ENCODE data around the gene RAMP1.
"Not testable (repeated sequence)": the region's sequence is repeated elsewhere in the genome, so short reads cannot be mapped to it uniquely, and the experiment has no call there.

The RAMP1 gene

GRCh38 chr2:237859533-237860272 is at the start of gene RAMP1:
Gene RAMP1 (plus strand): TSS chr2:237859623. CDS start chr2:237859676, 53 bp downstream.
- peak in 1 of 4 experiments; percentile 4 for DNase-seq (ENCODE audit: low read depth in 4 of 4, low spot score in 1 of 4)

GRCh38 chr2:237815637-237816036 is 43.8 kb upstream of the RAMP1 start:
- no peak for DNase-seq (ENCODE audit: low read depth in 4 of 4, low spot score in 1 of 4)

DNA sequence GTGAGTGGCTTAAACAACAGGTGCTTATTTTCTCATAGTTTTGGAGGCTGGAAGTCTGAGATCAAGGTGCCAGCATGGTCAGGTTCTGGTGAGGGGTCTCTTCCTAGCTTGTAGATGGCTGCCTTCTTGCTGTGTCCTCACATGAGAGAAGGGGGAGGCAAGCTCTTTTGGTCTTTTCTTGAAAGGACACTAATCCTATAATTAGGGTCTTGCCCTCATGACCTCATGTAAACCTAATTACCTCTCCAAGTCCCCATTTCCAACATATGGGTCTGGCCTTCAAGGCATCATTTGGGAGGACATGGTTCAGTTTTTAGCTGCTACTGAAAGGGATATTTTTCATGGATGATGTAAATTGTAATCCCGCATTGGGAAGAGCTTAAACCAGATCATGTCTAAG is 42.9 kb upstream of the RAMP1 start:
- no peak for DNase-seq (ENCODE audit: low read depth in 4 of 4, low spot score in 1 of 4)

GRCh38 chr2:237818066-237818473 is 41.4 kb upstream of the RAMP1 start:
- no peak for DNase-seq (ENCODE audit: low read depth in 4 of 4, low spot score in 1 of 4)

- no peak for DNase-seq (ENCODE audit: low read depth in 4 of 4, low spot score in 1 of 4)
Measured at GRCh38 chr2:237819231-237819630, 40.2 kb upstream of the RAMP1 start.

DNA sequence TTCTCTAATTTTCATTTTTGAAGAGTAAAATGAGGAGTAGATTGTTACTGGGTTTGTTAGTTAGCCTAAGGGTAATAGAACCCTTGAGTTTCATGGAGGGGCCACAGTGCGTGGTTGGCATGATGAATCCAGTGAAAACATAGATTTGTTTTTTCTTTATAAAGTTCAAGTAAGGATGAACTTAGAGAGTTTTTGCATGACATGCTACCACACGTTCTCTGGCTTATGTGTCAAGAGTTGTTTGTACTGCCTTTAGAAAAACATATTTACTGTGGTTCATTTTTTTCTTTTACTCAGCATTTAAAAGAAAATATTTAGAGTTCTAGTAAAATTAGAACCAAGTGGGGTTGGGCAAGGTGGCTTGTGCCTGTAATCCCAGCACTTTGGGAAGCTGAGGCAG is 39.0 kb upstream of the RAMP1 start:
- no peak for DNase-seq (ENCODE audit: low read depth in 4 of 4, low spot score in 1 of 4)

DNA sequence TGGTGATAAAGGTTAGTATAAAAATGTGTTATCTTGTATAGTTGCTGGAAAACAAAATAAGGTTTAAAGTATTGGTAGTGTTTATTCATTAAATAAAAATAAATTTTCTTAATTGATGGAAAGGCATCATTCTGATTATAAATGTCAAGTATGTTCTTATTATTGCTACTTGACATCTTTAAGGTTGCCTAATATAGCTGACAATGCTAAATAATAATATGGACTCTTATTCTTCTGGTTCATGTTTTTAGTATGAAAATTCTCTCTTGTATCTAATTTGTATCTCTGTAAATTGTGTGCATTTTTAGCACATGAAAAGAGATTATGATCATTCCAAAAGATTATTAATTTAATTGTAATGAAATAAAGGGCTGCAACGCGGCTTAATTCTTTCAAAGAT is 35.9 kb upstream of the RAMP1 start:
- DNase-seq (ENCODE audit: low read depth in 4 of 4, low spot score in 1 of 4), result no peak

DNA sequence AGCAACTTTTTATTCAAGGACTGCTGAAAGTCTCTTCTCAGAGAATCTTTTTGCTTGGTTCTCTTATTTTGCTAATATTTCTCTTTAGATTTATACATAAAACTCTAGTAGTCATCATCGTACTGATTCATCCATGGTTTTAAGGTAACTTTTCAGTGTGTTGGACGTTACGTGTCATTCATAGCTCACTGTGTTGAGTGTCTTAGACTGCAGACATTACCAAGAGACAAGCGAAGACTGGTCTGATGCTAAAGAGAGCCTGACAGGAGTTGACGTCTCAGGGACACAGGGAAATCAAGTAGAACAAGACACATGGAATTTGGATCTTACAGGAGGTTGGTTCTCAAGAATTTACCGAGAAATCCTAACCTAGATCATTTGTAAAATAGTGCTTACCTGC is 35.3 kb upstream of the RAMP1 start:
- no peak for DNase-seq (ENCODE audit: low read depth in 4 of 4, low spot score in 1 of 4)

DNA sequence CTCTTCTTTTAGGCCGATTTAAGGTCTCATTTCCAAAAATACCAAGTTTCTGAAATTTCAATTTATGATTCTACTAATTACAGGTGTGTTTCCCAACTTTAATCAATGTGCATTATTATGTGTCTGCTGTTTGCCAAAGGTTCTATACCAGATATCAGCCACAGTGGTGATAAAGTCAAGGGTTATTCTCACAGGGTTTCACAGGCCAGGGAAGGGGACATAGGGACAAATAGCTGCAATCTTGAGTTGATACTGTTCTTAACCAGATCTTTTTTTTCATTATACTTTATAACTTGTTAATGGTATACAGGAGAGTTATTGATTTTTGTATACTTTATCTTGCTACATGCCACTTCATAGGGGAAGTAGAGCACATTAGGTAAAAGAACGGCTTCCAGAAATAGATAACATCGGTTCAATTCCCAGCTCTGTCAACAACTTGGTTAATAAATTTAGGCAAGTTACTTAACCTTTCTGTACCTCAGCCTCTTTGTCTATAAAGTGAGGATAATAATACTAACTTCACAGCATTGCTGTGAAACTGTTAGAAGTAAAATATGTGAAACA is 31.9 kb upstream of the RAMP1 start:
- DNase-seq (ENCODE audit: low read depth in 4 of 4, low spot score in 1 of 4), result no peak

GRCh38 chr2:237830522-237830921 is 28.9 kb upstream of the RAMP1 start:
- DNase-seq (ENCODE audit: low read depth in 4 of 4, low spot score in 1 of 4), result no peak

GRCh38 chr2:237833546-237833945 is 25.9 kb upstream of the RAMP1 start:
- no peak for DNase-seq (ENCODE audit: low read depth in 4 of 4, low spot score in 1 of 4)

DNA sequence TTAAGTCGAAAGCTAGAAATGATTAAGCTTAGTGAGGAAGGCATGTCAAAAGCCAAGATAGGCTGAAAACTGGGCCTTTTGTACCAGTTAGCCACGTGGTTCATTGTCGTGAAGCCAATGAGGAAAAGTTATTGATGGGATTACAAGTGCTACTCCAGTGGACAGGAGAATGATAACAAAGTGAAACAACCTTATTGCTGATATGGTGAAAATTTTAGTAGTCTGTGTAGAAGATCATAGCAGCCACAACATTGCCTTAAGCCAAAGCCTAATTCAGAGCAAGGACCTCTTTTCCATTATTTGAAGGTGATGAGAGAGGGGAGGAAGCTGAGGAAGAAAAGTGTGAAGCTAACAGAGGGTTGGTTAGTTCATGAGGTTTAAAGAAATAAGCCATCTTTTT is 24.1 kb upstream of the RAMP1 start:
- no peak for DNase-seq (ENCODE audit: low read depth in 4 of 4, low spot score in 1 of 4)

- DNase-seq (ENCODE audit: low read depth in 4 of 4, low spot score in 1 of 4), result no peak
Measured at GRCh38 chr2:237841051-237841450, 18.4 kb upstream of the RAMP1 start.

GRCh38 chr2:237848940-237849339 is 10.5 kb upstream of the RAMP1 start:
- DNase-seq (ENCODE audit: low read depth in 4 of 4, low spot score in 1 of 4), result not testable (repeated sequence)

DNA sequence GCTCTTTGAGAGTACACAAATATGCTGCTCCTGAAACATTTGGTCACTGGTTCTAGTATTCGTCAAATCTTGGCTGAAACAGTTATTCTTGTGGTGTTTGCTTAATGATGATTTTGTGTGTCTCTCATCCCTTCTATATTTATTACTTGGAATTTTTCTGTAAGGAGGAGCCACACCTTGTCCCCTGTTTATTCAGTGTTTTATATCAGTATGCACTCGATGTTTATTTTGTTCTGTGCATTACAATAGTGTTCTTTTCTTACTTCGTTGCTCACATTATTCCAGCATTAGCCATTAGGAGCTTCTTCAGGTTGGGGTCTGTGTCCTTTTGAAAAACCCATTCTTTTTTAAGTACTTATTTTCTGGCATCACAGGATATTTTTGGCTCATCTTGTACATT is 5.1 kb upstream of the RAMP1 start:
- no peak for DNase-seq (ENCODE audit: low read depth in 4 of 4, low spot score in 1 of 4)

GRCh38 chr2:237857791-237858190 is 1.6 kb upstream of the RAMP1 start:
- DNase-seq (ENCODE audit: low read depth in 4 of 4, low spot score in 1 of 4), result no peak

- peak in 1 of 4 experiments; percentile 26 for DNase-seq (ENCODE audit: low read depth in 4 of 4, low spot score in 1 of 4)
Measured at GRCh38 chr2:237858294-237859081, 935 bp upstream of the RAMP1 start.

- no peak for DNase-seq (ENCODE audit: low read depth in 4 of 4, low spot score in 1 of 4)
Measured at GRCh38 chr2:237859082-237859433, 365 bp upstream of the RAMP1 start.

GRCh38 chr2:237860273-237860935 is 981 bp downstream of the RAMP1 start:
- DNase-seq (ENCODE audit: low read depth in 4 of 4, low spot score in 1 of 4), result no peak

DNA sequence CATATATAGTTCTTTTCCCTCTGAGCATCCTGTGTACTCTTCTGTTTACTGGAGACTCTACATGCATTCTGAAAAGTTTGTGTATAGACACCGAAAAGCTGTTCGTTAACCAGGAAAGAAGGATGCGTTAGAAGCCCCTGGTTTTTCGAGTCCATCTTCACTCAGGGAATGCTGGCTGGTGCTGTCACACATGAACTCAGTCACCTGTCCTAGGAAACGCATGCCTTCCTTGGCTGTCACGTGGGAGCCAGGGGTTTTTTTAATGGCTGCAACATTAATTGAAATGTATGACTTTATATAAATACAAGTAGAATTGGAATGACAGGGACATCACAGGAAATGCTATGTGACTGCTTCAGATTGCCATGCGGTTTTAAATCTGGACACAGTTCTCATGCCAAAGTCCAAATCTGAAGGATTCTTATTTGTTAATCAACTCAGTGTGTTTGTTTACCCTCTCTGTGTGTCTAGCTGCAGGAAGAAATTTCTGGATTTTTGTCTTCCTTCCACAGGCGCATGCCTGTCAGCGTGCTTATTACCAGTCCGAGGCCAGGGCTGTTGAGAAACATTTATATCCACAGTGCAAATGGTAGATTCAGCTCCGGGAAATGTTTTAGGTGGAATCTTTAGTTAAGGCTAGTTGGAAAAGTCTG is 2.6 kb downstream of the RAMP1 start:
- DNase-seq (ENCODE audit: low read depth in 4 of 4, low spot score in 1 of 4), result no peak

- DNase-seq (ENCODE audit: low read depth in 4 of 4, low spot score in 1 of 4), result no peak
Measured at GRCh38 chr2:237862528-237862895, 3.1 kb downstream of the RAMP1 start.
